C4-2B (cell line): Measurements from ENCODE around the gene PITPNC1.

Source experiments
- H3K27ac ChIP-seq: fragments of 450-650 bp; 2 replicates; pipeline ENCODE4 v1.5.1; 2017
- CTCF ChIP-seq: fragments of 450-650 bp; conservative IDR thresholded peaks from 2 replicates; pipeline ENCODE4 v1.5.1; 2017; ENCODE audit warnings: mild to moderate bottlenecking
- ZFX ChIP-seq: fragments of 450-650 bp; IDR thresholded peaks from 2 replicates; pipeline ENCODE4 v1.6.1; 2017

Gene PITPNC1

GRCh38 chr17:67671493-67671892 is 294.4 kb downstream of the PITPNC1 start:
- no peak for TF ChIP-seq CTCF
- TF ChIP-seq ZFX: no peak
- peak overlapping the region; percentile 63 for H3K27ac ChIP-seq

GRCh38 chr17:67672592-67673335 is 295.7 kb downstream of the PITPNC1 start:
- H3K27ac ChIP-seq: no peak overlapping the region
- TF ChIP-seq ZFX (no peak), CTCF (no peak)

- H3K27ac ChIP-seq: no peak overlapping the region
- TF ChIP-seq ZFX (no peak), CTCF (no peak)
Measured at GRCh38 chr17:67675481-67675880, 298.4 kb downstream of the PITPNC1 start.

GRCh38 chr17:67676305-67676704 is 299.2 kb downstream of the PITPNC1 start:
- H3K27ac ChIP-seq: no peak overlapping the region
- TF ChIP-seq CTCF: no peak

- no peak for TF ChIP-seq CTCF
- TF ChIP-seq ZFX: no peak
- H3K27ac ChIP-seq: no peak overlapping the region
Measured at GRCh38 chr17:67678414-67678813, 301.3 kb downstream of the PITPNC1 start.

GRCh38 chr17:67679225-67679624 is 302.1 kb downstream of the PITPNC1 start:
- no peak overlapping the region for H3K27ac ChIP-seq

GRCh38 chr17:67679721-67680120 is 302.6 kb downstream of the PITPNC1 start:
- H3K27ac ChIP-seq: no peak overlapping the region
- no peak for TF ChIP-seq CTCF
- no peak for TF ChIP-seq ZFX

More at GRCh38 chr17:67679225-67679624, 302.1 kb downstream of the PITPNC1 start:
- TF ChIP-seq ZFX (no peak), CTCF (no peak)
